ENCODE data around the gene MLKL.

DNA sequence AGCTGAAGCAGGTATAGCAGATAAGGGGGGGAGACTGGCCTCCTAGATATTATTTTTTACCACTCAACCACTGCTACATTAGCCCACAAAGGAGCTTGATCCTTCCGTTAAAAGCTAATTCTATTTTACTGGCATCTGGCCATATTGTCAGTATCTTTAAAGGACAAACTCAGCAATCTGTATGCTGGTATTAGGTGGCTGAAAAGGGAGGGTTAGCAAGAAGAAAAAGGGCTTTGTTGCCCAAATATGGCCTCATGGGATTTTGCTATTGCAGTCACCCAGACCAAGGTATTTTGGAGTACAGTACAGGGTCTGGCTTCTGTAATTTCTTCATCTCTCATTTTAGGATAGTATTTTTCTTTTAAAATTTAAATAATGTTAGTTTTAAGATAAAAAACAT, 48.4 kb downstream of the MLKL start:
- TF ChIP-seq, protein P1, sequence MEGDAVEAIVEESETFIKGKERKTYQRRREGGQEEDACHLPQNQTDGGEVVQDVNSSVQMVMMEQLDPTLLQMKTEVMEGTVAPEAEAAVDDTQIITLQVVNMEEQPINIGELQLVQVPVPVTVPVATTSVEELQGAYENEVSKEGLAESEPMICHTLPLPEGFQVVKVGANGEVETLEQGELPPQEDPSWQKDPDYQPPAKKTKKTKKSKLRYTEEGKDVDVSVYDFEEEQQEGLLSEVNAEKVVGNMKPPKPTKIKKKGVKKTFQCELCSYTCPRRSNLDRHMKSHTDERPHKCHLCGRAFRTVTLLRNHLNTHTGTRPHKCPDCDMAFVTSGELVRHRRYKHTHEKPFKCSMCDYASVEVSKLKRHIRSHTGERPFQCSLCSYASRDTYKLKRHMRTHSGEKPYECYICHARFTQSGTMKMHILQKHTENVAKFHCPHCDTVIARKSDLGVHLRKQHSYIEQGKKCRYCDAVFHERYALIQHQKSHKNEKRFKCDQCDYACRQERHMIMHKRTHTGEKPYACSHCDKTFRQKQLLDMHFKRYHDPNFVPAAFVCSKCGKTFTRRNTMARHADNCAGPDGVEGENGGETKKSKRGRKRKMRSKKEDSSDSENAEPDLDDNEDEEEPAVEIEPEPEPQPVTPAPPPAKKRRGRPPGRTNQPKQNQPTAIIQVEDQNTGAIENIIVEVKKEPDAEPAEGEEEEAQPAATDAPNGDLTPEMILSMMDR (IDR thresholded peaks at IDR 0.05): no peak
- TF ChIP-seq POLR2A (IDR thresholded peaks at IDR 0.05) (no peak), EP300 (IDR thresholded peaks at IDR 0.05) (no peak)

Data from ovary (tissue), 3 donors.